Endodermal cell (in vitro differentiated cells): ENCODE results near the gene DDX51. TPM values are rescaled to one million over a fixed set of nuclear protein-coding genes. Genes with fewer than 3 reads are reported as not detected.
"Not testable (repeated sequence)": the region's sequence is repeated elsewhere in the genome, so short reads cannot be mapped to it uniquely, and the experiment has no call there.

Source experiments
- DNase-seq: peaks from one replicate; pipeline ENCODE4 v3.0.0-alpha.2; 2017
- H3K27ac ChIP-seq: 2 replicates; pipeline ENCODE4 v1.5.1; 2013; ENCODE audit warnings: mild to moderate bottlenecking, low read depth, low read length, moderate library complexity
- H3K27me3 ChIP-seq: 2 replicates; pipeline ENCODE4 v1.6.1; 2013; ENCODE audit warnings: mild to moderate bottlenecking, low read length, moderate library complexity; ENCODE audit not compliant: insufficient read depth, control insufficient read depth, poor library complexity, severe bottlenecking
- H3K36me3 ChIP-seq: 2 replicates; pipeline ENCODE4 v1.7.0; 2013; ENCODE audit warnings: mild to moderate bottlenecking, low read length, moderate library complexity; ENCODE audit not compliant: control insufficient read depth, insufficient read depth
- H3K4me1 ChIP-seq: one replicate; pipeline ENCODE4 v1.7.0; 2013; ENCODE audit warnings: low read length; ENCODE audit not compliant: control insufficient read depth, insufficient read depth
- H3K4me3 ChIP-seq: 2 replicates; pipeline ENCODE4 v1.5.1; 2013; ENCODE audit warnings: mild to moderate bottlenecking, low read length, moderate library complexity
- H3K9ac ChIP-seq: 2 replicates; pipeline ENCODE4 v1.6.1; 2013; ENCODE audit warnings: mild to moderate bottlenecking, low read length, moderate library complexity; ENCODE audit not compliant: poor library complexity, severe bottlenecking; ENCODE audit errors: extremely low read depth
- H3K9me3 ChIP-seq: 2 replicates; pipeline ENCODE4 v1.6.1; 2013; ENCODE audit warnings: mild to moderate bottlenecking, low read length, moderate library complexity; ENCODE audit not compliant: control insufficient read depth
- H3K27ac Mint-ChIP-seq: 2 replicates; pipeline ENCODE4 v1.8.0; 2020; ENCODE audit warnings: mixed read lengths
- H3K27me3 Mint-ChIP-seq: 2 replicates; pipeline ENCODE4 v1.8.0; 2021; ENCODE audit warnings: mild to moderate bottlenecking, mixed read lengths; ENCODE audit not compliant: insufficient read depth
- H3K36me3 Mint-ChIP-seq: 2 replicates; pipeline ENCODE4 v1.8.0; 2020; ENCODE audit warnings: low read depth, mixed read lengths
- H3K4me1 Mint-ChIP-seq: 2 replicates; pipeline ENCODE4 v1.8.0; 2020; ENCODE audit warnings: mixed read lengths
- H3K4me3 Mint-ChIP-seq: 2 replicates; pipeline ENCODE4 v1.8.0; 2020; ENCODE audit warnings: mild to moderate bottlenecking, moderate library complexity, mixed read lengths
- H3K9me3 Mint-ChIP-seq: 2 replicates; pipeline ENCODE4 v1.8.0; 2020; ENCODE audit warnings: mild to moderate bottlenecking, mixed read lengths
- WGBS, 2 experiments: methylation state at CpG; one replicate each; pipeline versions ENCODE4 v1.1.5 to v1.1.7; 2013; ENCODE audit warnings: missing lambda C conversion rate in 2 of 2, mixed read lengths in 1 of 2; ENCODE audit not compliant: insufficient coverage in 1 of 2, insufficient read length in 1 of 2; 5-methylcytosine and 5-hydroxymethylcytosine counted together
- total RNA-seq, 2 donors: library from RNA; stranded (reverse); fragmentation: NEBNext Ultra II Directional in 1 of 2; extraction: Animal tissue kit (Norgen Biotek cat#: 25700) in 1 of 2; gene quantifications; 2 replicates in 1 of 2; 3 replicates in 1 of 2; pipeline ENCODE4 v1.2.1, GENCODE V29; 2021
- TF ChIP-seq, protein P1 (sequence below): fragments of 200-600 bp; sonication (generic); conservative IDR thresholded peaks from 2 replicates; pipeline ENCODE4 v1.5.0; 2021; ENCODE audit warnings: antibody characterized with exemption, mild to moderate bottlenecking

The DDX51 gene
- total RNA-seq, 2 donors from 2014 or later, result 31.5 to 33.8 TPM

- no peak overlapping the region for H3K27ac Mint-ChIP-seq
- H3K36me3 Mint-ChIP-seq, result peaks cover 10% of the 10 kb centered on the region
- Histone ChIP-seq H3K27ac (no peak overlapping the region), H3K27me3 (no peaks in the 10 kb centered on the region), H3K4me3 (no peak overlapping the region), H3K4me1 (no peaks in the 10 kb centered on the region), H3K9ac (no peak overlapping the region), H3K9me3 (peaks cover 13% of the 10 kb centered on the region), H3K36me3 (peaks cover 15% of the 10 kb centered on the region)
- no peak overlapping the region for H3K4me3 Mint-ChIP-seq
- 95 to 97% methylated on average over 21 to 32 of the region's 32 CpGs for WGBS, 2 experiments
- no peaks in the 10 kb centered on the region for H3K4me1 Mint-ChIP-seq
- no peaks in the 10 kb centered on the region for H3K27me3 Mint-ChIP-seq
- no peak for DNase-seq
- TF ChIP-seq, protein P1, sequence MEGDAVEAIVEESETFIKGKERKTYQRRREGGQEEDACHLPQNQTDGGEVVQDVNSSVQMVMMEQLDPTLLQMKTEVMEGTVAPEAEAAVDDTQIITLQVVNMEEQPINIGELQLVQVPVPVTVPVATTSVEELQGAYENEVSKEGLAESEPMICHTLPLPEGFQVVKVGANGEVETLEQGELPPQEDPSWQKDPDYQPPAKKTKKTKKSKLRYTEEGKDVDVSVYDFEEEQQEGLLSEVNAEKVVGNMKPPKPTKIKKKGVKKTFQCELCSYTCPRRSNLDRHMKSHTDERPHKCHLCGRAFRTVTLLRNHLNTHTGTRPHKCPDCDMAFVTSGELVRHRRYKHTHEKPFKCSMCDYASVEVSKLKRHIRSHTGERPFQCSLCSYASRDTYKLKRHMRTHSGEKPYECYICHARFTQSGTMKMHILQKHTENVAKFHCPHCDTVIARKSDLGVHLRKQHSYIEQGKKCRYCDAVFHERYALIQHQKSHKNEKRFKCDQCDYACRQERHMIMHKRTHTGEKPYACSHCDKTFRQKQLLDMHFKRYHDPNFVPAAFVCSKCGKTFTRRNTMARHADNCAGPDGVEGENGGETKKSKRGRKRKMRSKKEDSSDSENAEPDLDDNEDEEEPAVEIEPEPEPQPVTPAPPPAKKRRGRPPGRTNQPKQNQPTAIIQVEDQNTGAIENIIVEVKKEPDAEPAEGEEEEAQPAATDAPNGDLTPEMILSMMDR, result no peak
- peaks cover 2% of the 10 kb centered on the region for H3K9me3 Mint-ChIP-seq
Measured at GRCh38 chr12:132151766-132152410, 7.8 kb upstream of the DDX51 start.

DNA sequence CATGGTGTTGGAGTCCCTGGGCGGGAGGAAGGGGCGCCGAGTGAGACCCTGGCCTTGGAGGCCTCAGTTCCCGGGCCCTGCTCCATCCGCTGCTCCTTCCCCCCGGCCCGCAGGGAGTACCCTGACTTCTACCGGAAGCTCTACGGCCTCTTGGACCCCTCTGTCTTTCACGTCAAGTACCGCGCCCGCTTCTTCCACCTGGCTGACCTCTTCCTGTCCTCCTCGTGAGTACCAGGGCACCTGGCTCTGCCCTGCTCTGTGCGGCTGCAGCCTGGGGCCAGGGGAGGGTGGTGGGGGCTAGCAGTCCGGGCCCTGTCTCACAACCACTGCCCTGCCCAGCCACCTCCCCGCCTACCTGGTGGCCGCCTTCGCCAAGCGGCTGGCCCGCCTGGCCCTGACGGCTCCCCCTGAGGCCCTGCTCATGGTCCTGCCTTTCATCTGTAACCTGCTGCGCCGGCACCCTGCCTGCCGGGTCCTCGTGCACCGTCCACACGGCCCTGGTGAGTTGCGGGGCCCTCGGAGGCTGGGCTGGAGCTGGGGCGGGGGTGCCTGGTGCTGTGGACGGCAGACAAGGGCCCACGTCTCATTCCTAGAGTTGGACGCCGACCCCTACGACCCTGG, 7.1 kb upstream of the DDX51 start:
- Histone ChIP-seq H3K27me3 (no peaks in the 10 kb centered on the region), H3K4me3 (no peak overlapping the region), H3K9me3 (peaks cover 6% of the 10 kb centered on the region), H3K4me1 (no peaks in the 10 kb centered on the region), H3K36me3 (peaks cover 9% of the 10 kb centered on the region), H3K27ac (no peak overlapping the region), H3K9ac (no peak overlapping the region)
- no peaks in the 10 kb centered on the region for H3K27me3 Mint-ChIP-seq
- no peak overlapping the region for H3K27ac Mint-ChIP-seq
- WGBS, 2 experiments, result 96 to 97% methylated on average over 19 to 36 of the region's 36 CpGs
- no peaks in the 10 kb centered on the region for H3K4me1 Mint-ChIP-seq
- H3K4me3 Mint-ChIP-seq, result no peak overlapping the region
- H3K9me3 Mint-ChIP-seq, result peaks cover 2% of the 10 kb centered on the region
- DNase-seq, result no peak
- peaks cover 17% of the 10 kb centered on the region for H3K36me3 Mint-ChIP-seq
- TF ChIP-seq, protein P1, result no peak

DNA sequence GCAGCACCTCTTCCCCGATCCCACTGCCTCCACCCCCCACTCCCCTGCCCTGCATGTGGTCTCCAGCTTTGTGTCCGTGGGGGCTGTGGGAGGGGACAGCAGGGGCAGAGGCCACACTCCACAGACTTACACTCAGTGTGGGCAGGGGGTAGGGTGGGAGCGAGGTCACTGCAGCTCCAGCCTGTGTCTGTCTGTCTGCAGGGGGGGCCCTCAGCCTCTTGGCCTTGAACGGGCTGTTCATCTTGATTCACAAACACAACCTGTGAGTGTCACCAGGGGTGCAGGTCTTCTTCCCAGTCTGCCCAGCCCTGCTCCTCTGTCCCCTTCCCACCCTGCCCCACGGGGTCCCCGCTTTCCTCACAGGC, 6.6 kb upstream of the DDX51 start:
- Mint-ChIP-seq H3K4me1 (no peaks in the 10 kb centered on the region), H3K4me3 (no peak overlapping the region), H3K9me3 (peaks cover 2% of the 10 kb centered on the region), H3K27me3 (no peaks in the 10 kb centered on the region), H3K27ac (no peak overlapping the region), H3K36me3 (peaks cover 22% of the 10 kb centered on the region)
- Histone ChIP-seq H3K4me3 (no peak overlapping the region), H3K27me3 (no peaks in the 10 kb centered on the region), H3K36me3 (peaks cover 9% of the 10 kb centered on the region), H3K4me1 (no peaks in the 10 kb centered on the region), H3K9me3 (peaks cover 1% of the 10 kb centered on the region), H3K27ac (no peak overlapping the region), H3K9ac (no peak overlapping the region)
- DNase-seq, result no peak
- TF ChIP-seq, protein P1, result no peak
- WGBS, 2 experiments, result 93 to 95% methylated on average over 4 to 5 of the region's 6 CpGs

- not testable (repeated sequence) for H3K9me3 Mint-ChIP-seq, H3K27me3 ChIP-seq, H3K4me3 Mint-ChIP-seq, H3K27me3 Mint-ChIP-seq, H3K4me3 ChIP-seq, H3K27ac Mint-ChIP-seq, H3K27ac ChIP-seq, H3K9me3 ChIP-seq, DNase-seq, H3K9ac ChIP-seq, H3K4me1 ChIP-seq, H3K4me1 Mint-ChIP-seq
- H3K36me3 ChIP-seq, result peaks cover 12% of the 10 kb centered on the region
- WGBS, 2 experiments, result no CpG with 5 or more reads among the region's 32 CpGs
- peaks cover 24% of the 10 kb centered on the region for H3K36me3 Mint-ChIP-seq
Measured at GRCh38 chr12:132149526-132149925, 5.4 kb upstream of the DDX51 start.
